Vagina (tissue), 2 donors: ENCODE measurements around the gene TTC7B.

Source experiments
- CTCF ChIP-seq, 3 experiments: fragments of 450-650 bp in 2 of 3; fragments of 200-600 bp in 1 of 3; sonication (generic) in 1 of 3; IDR thresholded peaks; one replicate each; pipeline ENCODE4 v1.5.1; 2017 to 2019; ENCODE audit warnings: antibody characterized with exemption in 3 of 3, mild to moderate bottlenecking in 2 of 3, moderate library complexity in 2 of 3
- POLR2A ChIP-seq, 2 donors: fragments of 450-650 bp; IDR thresholded peaks; one replicate each; pipeline ENCODE4 v1.6.1; 2017; ENCODE audit warnings: antibody characterized with exemption in 2 of 2, mild to moderate bottlenecking in 2 of 2, moderate library complexity in 2 of 2

GRCh38 chr14:90632451-90632850 is 183.8 kb downstream of the TTC7B start:
- no peak for TF ChIP-seq CTCF (IDR thresholded peaks at IDR 0.05)
- TF ChIP-seq POLR2A (IDR thresholded peaks at IDR 0.05), result no peak
